ENCODE data around the gene MEMO1. TPM values are rescaled to one million over a fixed set of nuclear protein-coding genes. Genes with fewer than 3 reads are reported as not detected.
"Not testable (repeated sequence)": the region's sequence is repeated elsewhere in the genome, so short reads cannot be mapped to it uniquely, and the experiment has no call there.

MEMO1 gene
- total RNA-seq, 1 donor from 2014 or later = 48.8 TPM

GRCh38 chr2:32011485-32011960, 715 bp upstream of the MEMO1 start:
- DNase-seq = no peak
- H3K4me1 Mint-ChIP-seq (ENCODE audit: low read depth, unreplicated experiment) = peaks cover 3% of the 10 kb centered on the region

GRCh38 chr2:32010280-32010669, 533 bp downstream of the MEMO1 start:
- H3K4me3 Mint-ChIP-seq (ENCODE audit: unreplicated experiment); H3K4me1 Mint-ChIP-seq (ENCODE audit: low read depth, unreplicated experiment); H3K27ac Mint-ChIP-seq (ENCODE audit: unreplicated experiment); H3K9me3 Mint-ChIP-seq (ENCODE audit: unreplicated experiment); H3K36me3 Mint-ChIP-seq (ENCODE audit: unreplicated experiment); H3K27me3 Mint-ChIP-seq (ENCODE audit: unreplicated experiment): not testable (repeated sequence)
- DNase-seq = peak; percentile 61

More at GRCh38 chr2:32011485-32011960, 715 bp upstream of the MEMO1 start:
- Mint-ChIP-seq H3K27me3 (ENCODE audit: unreplicated experiment) (peaks cover 6% of the 10 kb centered on the region), H3K36me3 (ENCODE audit: unreplicated experiment) (no peaks in the 10 kb centered on the region), H3K9me3 (ENCODE audit: unreplicated experiment) (peaks cover 8% of the 10 kb centered on the region), H3K4me3 (ENCODE audit: unreplicated experiment) (peak overlapping the region; percentile 93), H3K27ac (ENCODE audit: unreplicated experiment) (peak overlapping the region; percentile 93)
- no peak for TF ChIP-seq CTCF (IDR thresholded peaks at IDR 0.05; ENCODE audit: partially characterized antibody, unreplicated experiment)

- peak; percentile 67 for DNase-seq
- H3K27me3 Mint-ChIP-seq (ENCODE audit: unreplicated experiment) = peaks cover 8% of the 10 kb centered on the region
- peaks cover 3% of the 10 kb centered on the region for H3K4me1 Mint-ChIP-seq (ENCODE audit: low read depth, unreplicated experiment)
- H3K27ac Mint-ChIP-seq (ENCODE audit: unreplicated experiment) = peak overlapping the region; percentile 94
- H3K4me3 Mint-ChIP-seq (ENCODE audit: unreplicated experiment) = peak overlapping the region; percentile 87
- H3K36me3 Mint-ChIP-seq (ENCODE audit: unreplicated experiment) = no peaks in the 10 kb centered on the region
- TF ChIP-seq CTCF (IDR thresholded peaks at IDR 0.05; ENCODE audit: partially characterized antibody, unreplicated experiment) = no peak
- H3K9me3 Mint-ChIP-seq (ENCODE audit: unreplicated experiment) = peaks cover 10% of the 10 kb centered on the region
Measured at GRCh38 chr2:32009516-32010256, 1.1 kb downstream of the MEMO1 start.

GRCh38 chr2:32008805-32009515, 1.8 kb downstream of the MEMO1 start:
- H3K27me3 Mint-ChIP-seq (ENCODE audit: unreplicated experiment) = peaks cover 8% of the 10 kb centered on the region
- peak overlapping the region; percentile 94 for H3K27ac Mint-ChIP-seq (ENCODE audit: unreplicated experiment)
- H3K36me3 Mint-ChIP-seq (ENCODE audit: unreplicated experiment) = no peaks in the 10 kb centered on the region
- TF ChIP-seq CTCF (IDR thresholded peaks at IDR 0.05; ENCODE audit: partially characterized antibody, unreplicated experiment) = no peak
- peak overlapping the region; percentile 87 for H3K4me3 Mint-ChIP-seq (ENCODE audit: unreplicated experiment)
- H3K9me3 Mint-ChIP-seq (ENCODE audit: unreplicated experiment) = peaks cover 10% of the 10 kb centered on the region
- DNase-seq = no peak
- peaks cover 3% of the 10 kb centered on the region for H3K4me1 Mint-ChIP-seq (ENCODE audit: low read depth, unreplicated experiment)

- Mint-ChIP-seq H3K36me3 (ENCODE audit: unreplicated experiment) (no peaks in the 10 kb centered on the region), H3K4me3 (ENCODE audit: unreplicated experiment) (peak overlapping the region; percentile 3), H3K4me1 (ENCODE audit: low read depth, unreplicated experiment) (peaks cover 3% of the 10 kb centered on the region), H3K9me3 (ENCODE audit: unreplicated experiment) (peaks cover 10% of the 10 kb centered on the region), H3K27me3 (ENCODE audit: unreplicated experiment) (peaks cover 8% of the 10 kb centered on the region), H3K27ac (ENCODE audit: unreplicated experiment) (no peak overlapping the region)
- DNase-seq = no peak
- TF ChIP-seq CTCF (IDR thresholded peaks at IDR 0.05; ENCODE audit: partially characterized antibody, unreplicated experiment) = no peak
Measured at GRCh38 chr2:32007121-32007391, 3.8 kb downstream of the MEMO1 start.
